HG02642 (cell line): ENCODE measurements around the gene NDFIP2.

ENCODE experiments used
- ATAC-seq: cut with Tn5 transposase; IDR thresholded peaks from one replicate; pipeline ENCODE4 v1.9.1; 2021; ENCODE audit warnings: mild to moderate bottlenecking; ENCODE audit not compliant: unreplicated experiment, poor library complexity

The NDFIP2 gene

GRCh38 chr13:79480954-79481684 is at the start of gene NDFIP2:
TSS of gene NDFIP2 (plus strand) at chr13:79481155. CDS start at chr13:79481204, 49 bp downstream.
- ATAC-seq: peak; percentile 91

GRCh38 chr13:79432086-79432485 is 48.9 kb upstream of the NDFIP2 start:
- no peak for ATAC-seq

- ATAC-seq: no peak
These were observed 48.0 kb upstream of the NDFIP2 start for GRCh38 chr13:79432992-79433391.

GRCh38 chr13:79434556-79434955 is 46.4 kb upstream of the NDFIP2 start:
- no peak for ATAC-seq

- no peak for ATAC-seq
These were observed 45.4 kb upstream of the NDFIP2 start for GRCh38 chr13:79435561-79435990.

- no peak for ATAC-seq
These were observed 41.7 kb upstream of the NDFIP2 start for GRCh38 chr13:79439275-79439674.

- ATAC-seq: no peak
These were observed 39.9 kb upstream of the NDFIP2 start for GRCh38 chr13:79440958-79441528.

GRCh38 chr13:79442221-79442620 is 38.7 kb upstream of the NDFIP2 start:
- no peak for ATAC-seq

- no peak for ATAC-seq
These were observed 38.2 kb upstream of the NDFIP2 start for GRCh38 chr13:79442706-79443105.

- no peak for ATAC-seq
These were observed 34.8 kb upstream of the NDFIP2 start for GRCh38 chr13:79445968-79446645.

GRCh38 chr13:79447141-79447540 is 33.8 kb upstream of the NDFIP2 start:
- no peak for ATAC-seq

- ATAC-seq: no peak
These were observed 33.2 kb upstream of the NDFIP2 start for GRCh38 chr13:79447741-79448140.

GRCh38 chr13:79448413-79448812 is 32.5 kb upstream of the NDFIP2 start:
- ATAC-seq: peak; percentile 29

- ATAC-seq: no peak
These were observed 30.8 kb upstream of the NDFIP2 start for GRCh38 chr13:79450110-79450509.

- ATAC-seq: peak; percentile 100
These were observed 29.4 kb upstream of the NDFIP2 start for GRCh38 chr13:79451500-79451962.

GRCh38 chr13:79452239-79452913 is 28.6 kb upstream of the NDFIP2 start:
- no peak for ATAC-seq

- ATAC-seq: no peak
These were observed 25.6 kb upstream of the NDFIP2 start for GRCh38 chr13:79455331-79455730.

GRCh38 chr13:79456051-79456450 is 24.9 kb upstream of the NDFIP2 start:
- no peak for ATAC-seq

- ATAC-seq: peak; percentile 13
These were observed 24.1 kb upstream of the NDFIP2 start for GRCh38 chr13:79456656-79457365.

GRCh38 chr13:79457390-79457789 is 23.6 kb upstream of the NDFIP2 start:
- ATAC-seq: peak; percentile 46
